H1 (cell line): ENCODE results near the gene RUBCN. TPM values are rescaled to one million over a fixed set of nuclear protein-coding genes. Genes with fewer than 3 reads are reported as not detected.

ENCODE experiments used
- CTCF ChIA-PET: fragments of 300-600 bp; sonication (Branson Sonifier 250); formaldehyde crosslinking; loops from one replicate; lab custom pipeline; 2021; ENCODE audit not compliant: partially characterized antibody; lab: Charles Lee
- POLR2A ChIA-PET: fragments of 300-600 bp; sonication (Branson Sonifier 250); formaldehyde crosslinking; loops from one replicate; lab custom pipeline; 2021; ENCODE audit warnings: inconsistent platforms; ENCODE audit not compliant: partially characterized antibody; lab: Charles Lee
- DNase-seq, 2 experiments: peaks; one replicate each; pipeline versions ENCODE4 v3.0.0 to v3.0.0-alpha.2; 2010 to 2022; ENCODE audit warnings: low spot score in 2 of 2, low read depth in 1 of 2, mixed read lengths in 1 of 2
- FAIRE-seq: peaks from 2 replicates; lab custom pipeline; 2011; peaks lifted over from hg19 to GRCh38; lab: Jason Lieb, UNC
- H2AFZ ChIP-seq: 2 replicates; pipeline ENCODE4 v1.8.1; 2012; ENCODE audit warnings: low read length, inconsistent platforms
- H2AK5ac ChIP-seq: 2 replicates; pipeline ENCODE4 v1.6.1; 2013; ENCODE audit warnings: low read depth, low read length
- H2BK120ac ChIP-seq: replicated peaks from 2 replicates; pipeline ENCODE3; 2013; ENCODE audit warnings: low read depth, low read length, inconsistent platforms
- H2BK12ac ChIP-seq: 2 replicates; pipeline ENCODE4 v1.6.1; 2013; ENCODE audit warnings: low read depth, low read length
- H2BK15ac ChIP-seq: 2 replicates; pipeline ENCODE4 v1.6.1; 2013; ENCODE audit warnings: low read length
- H2BK20ac ChIP-seq: 2 replicates; pipeline ENCODE4 v1.6.1; 2013; ENCODE audit warnings: low read length
- H2BK5ac ChIP-seq: 2 replicates; pipeline ENCODE4 v1.6.1; 2013; ENCODE audit warnings: low read depth, low read length
- H3K14ac ChIP-seq: 2 replicates; pipeline ENCODE4 v1.6.1; 2013; ENCODE audit warnings: inconsistent platforms; ENCODE audit not compliant: insufficient read length
- H3K18ac ChIP-seq: 2 replicates; pipeline ENCODE4 v1.6.1; 2013; ENCODE audit warnings: low read length; ENCODE audit errors: extremely low read depth
- H3K23ac ChIP-seq: 2 replicates; pipeline ENCODE4 v1.6.1; 2013; ENCODE audit warnings: inconsistent platforms; ENCODE audit not compliant: insufficient read length
- H3K23me2 ChIP-seq: 2 replicates; pipeline ENCODE4 v1.6.1; 2013; ENCODE audit warnings: low read depth, low read length
- H3K27ac ChIP-seq: 2 replicates; pipeline ENCODE4 v1.6.1; 2011; ENCODE audit warnings: low read depth, low read length, inconsistent platforms
- H3K27me3 ChIP-seq, 4 experiments: replicated peaks in 1 of 4; 1 replicate in 1 of 4; 2 replicates in 3 of 4; pipeline versions ENCODE4 v1.6.1 to v1.8.1; 2011 to 2013; ENCODE audit warnings: low read length in 3 of 4, mild to moderate bottlenecking in 3 of 4, inconsistent platforms in 2 of 4, mixed read lengths in 2 of 4, moderate library complexity in 1 of 4; ENCODE audit not compliant: control insufficient read depth in 3 of 4, insufficient read depth in 3 of 4; ENCODE audit errors: extremely low read depth in 1 of 4
- H3K36me3 ChIP-seq, 4 experiments: 2 replicates each; pipeline versions ENCODE4 v1.6.1 to v1.8.1; 2011 to 2013; ENCODE audit warnings: mild to moderate bottlenecking in 4 of 4, low read length in 3 of 4, moderate library complexity in 2 of 4, control low read depth in 1 of 4, inconsistent platforms in 1 of 4; ENCODE audit not compliant: insufficient read depth in 4 of 4, control insufficient read depth in 2 of 4
- H3K4ac ChIP-seq: replicated peaks from 2 replicates; pipeline ENCODE3; 2013; ENCODE audit warnings: low read length, low read depth, mixed read lengths, inconsistent platforms; ENCODE audit not compliant: insufficient read length
- H3K4me1 ChIP-seq, 4 experiments: replicated peaks in 1 of 4; 1 replicate in 1 of 4; 2 replicates in 3 of 4; pipeline versions ENCODE4 v1.6.1 to v1.8.1; 2011 to 2013; ENCODE audit warnings: low read length in 3 of 4, inconsistent platforms in 2 of 4, mixed read lengths in 1 of 4; ENCODE audit not compliant: insufficient read depth in 4 of 4, control insufficient read depth in 3 of 4
- H3K4me2 ChIP-seq, 2 experiments: 2 replicates each; pipeline versions ENCODE4 v1.6.1 to v1.8.1; 2011 to 2013; ENCODE audit warnings: low read depth in 2 of 2, low read length in 2 of 2, control low read depth in 1 of 2, inconsistent platforms in 1 of 2, mild to moderate bottlenecking in 1 of 2; ENCODE audit not compliant: insufficient read depth in 1 of 2
- H3K4me3 ChIP-seq, 4 experiments: fragments of 200-600, 300-600 bp in 1 of 4; sonication (generic), shearing (Covaris generic), sonication (Bioruptor Twin) in 1 of 4; 2 replicates each; pipeline versions ENCODE4 v1.5.1 to v1.8.1; 2011 to 2016; ENCODE audit warnings: low read length in 4 of 4, low read depth in 3 of 4, control low read depth in 2 of 4, inconsistent platforms in 2 of 4, mild to moderate bottlenecking in 2 of 4, mixed read lengths in 1 of 4, moderate library complexity in 1 of 4; ENCODE audit not compliant: insufficient read depth in 2 of 4; ENCODE audit errors: extremely low read depth in 1 of 4
- H3K56ac ChIP-seq: replicated peaks from 2 replicates; pipeline ENCODE3; 2013; ENCODE audit warnings: low read depth, mild to moderate bottlenecking, mixed read lengths, low read length, inconsistent platforms; ENCODE audit not compliant: insufficient read length
- H3K79me1 ChIP-seq: 2 replicates; pipeline ENCODE4 v1.6.1; 2013; ENCODE audit warnings: low read depth, low read length, control low read depth
- H3K79me2 ChIP-seq, 2 experiments: 2 replicates each; pipeline versions ENCODE4 v1.6.1 to v1.8.1; 2012 to 2013; ENCODE audit warnings: low read length in 2 of 2, mild to moderate bottlenecking in 2 of 2, inconsistent platforms in 1 of 2; ENCODE audit not compliant: insufficient read depth in 2 of 2, control insufficient read depth in 1 of 2
- H3K9ac ChIP-seq, 4 experiments: replicated peaks in 1 of 4; 1 replicate in 1 of 4; 2 replicates in 3 of 4; pipeline versions ENCODE4 v1.6.1 to v1.8.1; 2011 to 2013; ENCODE audit warnings: low read depth in 3 of 4, low read length in 3 of 4, control low read depth in 2 of 4, mild to moderate bottlenecking in 2 of 4, moderate library complexity in 2 of 4, inconsistent platforms in 1 of 4; ENCODE audit errors: extremely low read depth in 1 of 4
- H3K9me3 ChIP-seq, 2 experiments: 2 replicates each; pipeline versions ENCODE4 v1.6.1 to v1.8.1; 2012 to 2013; ENCODE audit warnings: mild to moderate bottlenecking in 2 of 2, moderate library complexity in 2 of 2, control low read depth in 1 of 2, inconsistent platforms in 1 of 2, low read depth in 1 of 2, low read length in 1 of 2, mixed read lengths in 1 of 2; ENCODE audit not compliant: insufficient read depth in 2 of 2
- H4K20me1 ChIP-seq, 2 experiments: replicated peaks in 1 of 2; 2 replicates each; pipeline versions ENCODE3 to v1.8.1; 2011 to 2013; ENCODE audit warnings: inconsistent platforms in 2 of 2, low read length in 2 of 2, mild to moderate bottlenecking in 1 of 2; ENCODE audit not compliant: insufficient read depth in 2 of 2, control insufficient read depth in 1 of 2
- H4K5ac ChIP-seq: 2 replicates; pipeline ENCODE4 v1.6.1; 2013; ENCODE audit warnings: low read length, low read depth, mixed read lengths, inconsistent platforms; ENCODE audit not compliant: insufficient read length
- H4K8ac ChIP-seq: 2 replicates; pipeline ENCODE4 v1.8.0; 2013; ENCODE audit warnings: mild to moderate bottlenecking, moderate library complexity, low read length, inconsistent platforms; ENCODE audit not compliant: insufficient read depth; ENCODE audit errors: extremely low read depth
- H4K91ac ChIP-seq: replicated peaks from 2 replicates; pipeline ENCODE3; 2013; ENCODE audit warnings: low read length, mixed read lengths, inconsistent platforms; ENCODE audit not compliant: insufficient read length
- ASH2L ChIP-seq: fragments of 200-600, 300-600 bp; sonication (generic); IDR thresholded peaks from one replicate; pipeline ENCODE4 v1.7.1; 2017; ENCODE audit warnings: low read length
- BCL11A ChIP-seq, 2 experiments: IDR thresholded peaks; one replicate each; pipeline ENCODE4 v1.6.1; 2011; ENCODE audit warnings: low read depth in 2 of 2, low read length in 2 of 2, mild to moderate bottlenecking in 2 of 2
- EP300 ChIP-seq, 2 experiments: IDR thresholded peaks; 1 replicate in 1 of 2; 2 replicates in 1 of 2; pipeline ENCODE4 v1.6.1; 2011 to 2012; ENCODE audit warnings: low read depth in 2 of 2, low read length in 2 of 2, mild to moderate bottlenecking in 2 of 2, borderline replicate concordance in 1 of 2, inconsistent platforms in 1 of 2, moderate library complexity in 1 of 2
- EZH2 ChIP-seq: fragments of 200-600 bp; sonication (generic); IDR thresholded peaks from 2 replicates; pipeline ENCODE4 v1.7.1; 2012; ENCODE audit warnings: low read depth, mild to moderate bottlenecking, moderate library complexity, low read length, inconsistent platforms; ENCODE audit not compliant: severe bottlenecking
- HDAC2 ChIP-seq, 2 experiments: fragments of 300-600 bp in 1 of 2; sonication (generic) in 1 of 2; IDR thresholded peaks; 2 replicates each; pipeline ENCODE4 v1.6.1; 2011 to 2012; ENCODE audit warnings: low read depth in 2 of 2, low read length in 2 of 2, mild to moderate bottlenecking in 2 of 2, moderate library complexity in 2 of 2, borderline replicate concordance in 1 of 2, inconsistent platforms in 1 of 2
- MAFK ChIP-seq: IDR thresholded peaks from 2 replicates; pipeline ENCODE4 v1.6.1; 2012; ENCODE audit warnings: low read depth, mild to moderate bottlenecking, improper control_type of control experiment, low read length
- RAD21 ChIP-seq, 2 experiments: IDR thresholded peaks in 1 of 2; conservative IDR thresholded peaks in 1 of 2; 2 replicates each; pipeline ENCODE4 v1.6.1; 2011; ENCODE audit warnings: low read depth in 2 of 2, low read length in 2 of 2, improper control_type of control experiment in 1 of 2, inconsistent platforms in 1 of 2, mild to moderate bottlenecking in 1 of 2, moderate library complexity in 1 of 2
- SIN3A ChIP-seq, 2 experiments: IDR thresholded peaks in 1 of 2; conservative IDR thresholded peaks in 1 of 2; 2 replicates each; pipeline ENCODE4 v1.6.1; 2011 to 2012; ENCODE audit warnings: low read length in 2 of 2, improper control_type of control experiment in 1 of 2, low read depth in 1 of 2, mild to moderate bottlenecking in 1 of 2
- SP4 ChIP-seq: IDR thresholded peaks from 2 replicates; pipeline ENCODE4 v1.6.1; 2012; ENCODE audit warnings: low read length, inconsistent platforms
- TCF12 ChIP-seq: IDR thresholded peaks from 2 replicates; pipeline ENCODE4 v1.6.1; 2011; ENCODE audit warnings: low read depth, mild to moderate bottlenecking, low read length
- YY1 ChIP-seq: IDR thresholded peaks from 2 replicates; pipeline ENCODE4 v1.6.1; 2011; ENCODE audit warnings: low read depth, mild to moderate bottlenecking, low read length
- WGBS, 2 experiments: shearing (Covaris generic) in 1 of 2; methylation state at CpG; one replicate each; pipeline versions ENCODE4 v1.1.6 to v1.1.7; 2013 to 2015; ENCODE audit warnings: low lambda C conversion rate in 2 of 2, mixed read lengths in 2 of 2, inconsistent platforms in 1 of 2, low coverage in 1 of 2, missing lambda C conversion rate in 1 of 2; ENCODE audit not compliant: insufficient replicate concordance in 2 of 2, insufficient coverage in 1 of 2, insufficient read length in 1 of 2; ENCODE audit errors: extremely low coverage in 1 of 2, missing lambda C conversion rate in 1 of 2; 5-methylcytosine and 5-hydroxymethylcytosine counted together
- polyA plus RNA-seq, 7 experiments: library from polyadenylated mRNA; depleted of rRNA in 3 of 7; stranded (reverse) in 5 of 7; unstranded in 2 of 7; fragments of >200 nt in 5 of 7; fragments of 200-250 nt in 2 of 7; gene quantifications; 1 replicate in 5 of 7; 2 replicates in 1 of 7; 4 replicates in 1 of 7; pipeline versions ENCODE4 v1.2.1 to v1.2.3, GENCODE V29; 2011 to 2013; ENCODE audit warnings: missing spikeins in 2 of 7, mixed read lengths in 2 of 7
- total RNA-seq: library from RNA; stranded (reverse); fragmentation: NEBNext Ultra II Directional; extraction: Animal tissue kit (Norgen Biotek cat#: 25700); gene quantifications from 2 replicates; pipeline ENCODE4 v1.2.1, GENCODE V29; 2021
- TF ChIP-seq, protein P1 (sequence below): IDR thresholded peaks from 2 replicates; pipeline ENCODE4 v1.6.1; 2012; ENCODE audit warnings: inconsistent platforms

Gene RUBCN
- total and polyA plus RNA-seq, 2 of the 8 experiments (the other 6 are each of a cell fraction or from before 2014, with no cell fraction given), result 9.3 to 21.9 TPM

DNA sequence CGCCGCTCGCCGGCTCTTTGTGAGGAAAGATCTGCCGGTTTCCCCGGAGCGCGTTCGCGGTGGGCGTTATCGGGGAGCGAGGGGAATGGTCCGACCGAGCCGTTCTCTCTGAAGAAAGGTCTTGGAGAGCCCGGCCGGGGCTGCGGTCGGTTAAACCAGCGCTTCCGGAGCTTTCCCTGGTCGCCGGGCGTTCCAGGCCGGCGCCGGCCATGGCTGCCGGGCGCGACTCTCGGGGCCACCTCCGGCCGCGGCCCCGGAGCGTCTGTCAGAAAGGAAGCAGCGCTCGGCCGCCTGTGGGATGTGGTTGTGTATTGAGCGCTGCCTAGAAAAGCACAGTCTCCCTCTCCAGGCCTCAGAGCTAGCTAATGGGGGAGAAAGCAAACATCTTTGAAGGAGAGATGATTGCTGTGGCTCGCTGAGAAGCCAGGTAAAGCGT lies 13.7 kb upstream of the RUBCN start:
- peaks cover 0 to 10% of the 10 kb centered on the region in 2 experiments; a peak in 1 of 4 replicates for H3K79me2 ChIP-seq
- DNase-seq (peak in 1 of 2 experiments; percentile 76), FAIRE-seq (no peak)
- no peaks in the 10 kb centered on the region for H3K79me1 ChIP-seq
- no peak overlapping the region for H3K27ac ChIP-seq
- peak overlapping the region; percentile 56; the same call in 1 of the 2 replicates for H3K18ac ChIP-seq
- H2BK20ac ChIP-seq, result no peak overlapping the region
- H2BK5ac ChIP-seq, result no peak overlapping the region
- CTCF ChIA-PET, result interaction anchor here (0.6 to 1.8 kb wide), 6 partner anchors 8 to 355 kb away, joined by 3 to 4 read pairs (median 3); no protein-coding TSS in a partner anchor
- no peak overlapping the region for H2BK120ac ChIP-seq
- no peaks in the 10 kb centered on the region for H3K36me3 ChIP-seq
- no peak overlapping the region for H2BK15ac ChIP-seq
- peaks cover 0 to 25% (median 13%) of the 10 kb centered on the region in 4 experiments; a peak in 6 of 7 replicates for H3K27me3 ChIP-seq
- no peak overlapping the region for H4K5ac ChIP-seq
- WGBS, 2 experiments, result 1% methylated on average over 35 of the region's 43 CpGs; no CpG with 5 or more reads in 1 of the 2 experiments
- H3K23ac ChIP-seq, result no peak overlapping the region
- peak overlapping the region; percentile 37; the same call in 1 of the 2 replicates for H2AFZ ChIP-seq
- H3K4me1 ChIP-seq, result peaks cover 0 to 8% (median 3%) of the 10 kb centered on the region in 4 experiments; a peak in 6 of 7 replicates
- peak overlapping the region; percentile 89 to 96 for H3K4me2 ChIP-seq
- no peak overlapping the region for H3K4ac ChIP-seq
- no peak overlapping the region for H4K91ac ChIP-seq
- peak overlapping the region; percentile 55 to 95 (median 78) for H3K4me3 ChIP-seq
- peaks cover 0 to 3% of the 10 kb centered on the region in 2 experiments for H4K20me1 ChIP-seq
- no peaks in the 10 kb centered on the region for H3K9me3 ChIP-seq
- peak overlapping the region; percentile 52 for H3K56ac ChIP-seq
- no peak overlapping the region for H3K14ac ChIP-seq
- no peak overlapping the region for H2BK12ac ChIP-seq
- POLR2A ChIA-PET, result no interaction called here
- H3K9ac ChIP-seq, result peak overlapping the region in 2 of 4 experiments; percentile 0 to 8; a peak in 1 of 7 replicates
- peaks cover 15% of the 10 kb centered on the region; the same call in 1 of the 2 replicates for H3K23me2 ChIP-seq
- H2AK5ac ChIP-seq, result no peak overlapping the region
- no peak overlapping the region for H4K8ac ChIP-seq
- TF ChIP-seq TCF12 (no peak), SIN3A (conservative IDR thresholded peaks at IDR 0.05 in 1 of 2, IDR thresholded peaks at IDR 0.05 in 1 of 2; ENCODE audit: low read depth in 1 of 2, low read length in 2 of 2) (0 out of 4 replicates have a peak, but pooled peaks of 1 of the 2 experiments have one; percentile 28), RAD21 (IDR thresholded peaks at IDR 0.05 in 1 of 2, conservative IDR thresholded peaks at IDR 0.05 in 1 of 2; ENCODE audit: low read depth in 2 of 2, low read length in 2 of 2) (peak in 1 of 2 experiments; percentile 10; a peak in 1 of 4 replicates), HDAC2 (IDR thresholded peaks at IDR 0.05; ENCODE audit: borderline replicate concordance in 1 of 2, low read depth in 2 of 2, low read length in 2 of 2) (no peak), EP300 (IDR thresholded peaks at IDR 0.05; ENCODE audit: borderline replicate concordance in 1 of 2, low read depth in 2 of 2, low read length in 2 of 2) (no peak), ASH2L (no peak), BCL11A (IDR thresholded peaks at IDR 0.05; ENCODE audit: low read depth in 2 of 2, low read length in 2 of 2) (no peak), EZH2 (peak; percentile 35), SP4 (no peak), YY1 (peak; percentile 85), MAFK (no peak)
- TF ChIP-seq, protein P1, sequence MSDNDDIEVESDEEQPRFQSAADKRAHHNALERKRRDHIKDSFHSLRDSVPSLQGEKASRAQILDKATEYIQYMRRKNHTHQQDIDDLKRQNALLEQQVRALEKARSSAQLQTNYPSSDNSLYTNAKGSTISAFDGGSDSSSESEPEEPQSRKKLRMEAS, result no peak
